Left ventricle myocardium inferior (tissue), 1 donor: ENCODE measurements around the gene NOL12. TPM values are rescaled to one million over a fixed set of nuclear protein-coding genes. Genes with fewer than 3 reads are reported as not detected.

ENCODE experiments used
- DNase-seq: peaks from one replicate; pipeline ENCODE4 v3.0.0-alpha.2; 2020
- H3K27ac ChIP-seq: fragments of 200-600 bp; replicated peaks from 2 replicates; pipeline ENCODE4 v1.8.0; 2021
- H3K27me3 ChIP-seq: fragments of 200-600 bp; 2 replicates; pipeline ENCODE4 v1.8.0; 2021; ENCODE audit warnings: low read depth
- H3K36me3 ChIP-seq: fragments of 200-600 bp; 2 replicates; pipeline ENCODE4 v1.8.0; 2021
- H3K4me1 ChIP-seq: fragments of 200-600 bp; 2 replicates; pipeline ENCODE4 v1.8.0; 2021
- H3K4me3 ChIP-seq: fragments of 200-600 bp; 2 replicates; pipeline ENCODE4 v1.8.0; 2021; ENCODE audit warnings: mild to moderate bottlenecking, moderate library complexity
- H3K9me3 ChIP-seq: fragments of 200-600 bp; replicated peaks from 2 replicates; pipeline ENCODE4 v1.8.0; 2021
- intact Hi-C: fragments of 100-400 bp; cut with micrococcal nuclease; formaldehyde crosslinking; loops from one replicate; pipeline ENCODE4 v1.11.0; 2022
- total RNA-seq: library from RNA; stranded (reverse); fragmentation: NEBNext Ultra II Directional; extraction: Animal tissue kit (Norgen Biotek cat#: 25700); gene quantifications from one replicate; pipeline ENCODE4 v1.2.1, GENCODE V29; 2021
- TF ChIP-seq, protein P1 (sequence below): fragments of 200-600 bp; IDR thresholded peaks from 2 replicates; pipeline ENCODE4 v1.8.0; 2021; ENCODE audit warnings: antibody characterized with exemption, mild to moderate bottlenecking, borderline replicate concordance
- donor health status: DM: no; HTN: yes; CAD: no; lungs with severe emphysema.

Gene NOL12
- total RNA-seq, 1 donor from 2014 or later = 12.8 TPM

DNA sequence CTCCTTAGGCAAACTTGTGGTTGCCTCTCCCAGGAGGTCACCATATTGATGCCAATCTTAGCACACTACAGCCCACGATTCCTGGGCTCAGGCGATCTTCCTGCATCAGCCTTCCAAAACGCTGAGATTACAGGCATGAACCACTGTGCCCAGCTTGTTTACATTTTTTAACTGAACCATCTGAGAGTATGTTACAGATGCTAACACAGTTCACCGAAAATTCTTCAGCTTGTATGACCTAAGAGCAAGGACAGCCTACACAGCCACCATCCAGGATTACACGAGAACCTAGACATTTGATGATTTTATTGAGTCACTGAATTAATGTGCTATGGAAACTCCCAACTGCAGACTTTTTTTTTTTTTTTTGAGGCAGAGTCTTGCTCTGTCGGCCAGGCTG lies 16.6 kb upstream of the NOL12 start:
- H3K27ac ChIP-seq = no peak overlapping the region
- TF ChIP-seq, protein P1, sequence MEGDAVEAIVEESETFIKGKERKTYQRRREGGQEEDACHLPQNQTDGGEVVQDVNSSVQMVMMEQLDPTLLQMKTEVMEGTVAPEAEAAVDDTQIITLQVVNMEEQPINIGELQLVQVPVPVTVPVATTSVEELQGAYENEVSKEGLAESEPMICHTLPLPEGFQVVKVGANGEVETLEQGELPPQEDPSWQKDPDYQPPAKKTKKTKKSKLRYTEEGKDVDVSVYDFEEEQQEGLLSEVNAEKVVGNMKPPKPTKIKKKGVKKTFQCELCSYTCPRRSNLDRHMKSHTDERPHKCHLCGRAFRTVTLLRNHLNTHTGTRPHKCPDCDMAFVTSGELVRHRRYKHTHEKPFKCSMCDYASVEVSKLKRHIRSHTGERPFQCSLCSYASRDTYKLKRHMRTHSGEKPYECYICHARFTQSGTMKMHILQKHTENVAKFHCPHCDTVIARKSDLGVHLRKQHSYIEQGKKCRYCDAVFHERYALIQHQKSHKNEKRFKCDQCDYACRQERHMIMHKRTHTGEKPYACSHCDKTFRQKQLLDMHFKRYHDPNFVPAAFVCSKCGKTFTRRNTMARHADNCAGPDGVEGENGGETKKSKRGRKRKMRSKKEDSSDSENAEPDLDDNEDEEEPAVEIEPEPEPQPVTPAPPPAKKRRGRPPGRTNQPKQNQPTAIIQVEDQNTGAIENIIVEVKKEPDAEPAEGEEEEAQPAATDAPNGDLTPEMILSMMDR = no peak
- H3K4me3 ChIP-seq = no peak overlapping the region
- no peak for DNase-seq
- peaks cover 19% of the 10 kb centered on the region for H3K36me3 ChIP-seq
- H3K4me1 ChIP-seq = peaks cover 30% of the 10 kb centered on the region
- no peaks in the 10 kb centered on the region for H3K27me3 ChIP-seq
- intact Hi-C loops = no loop called here
- no peaks in the 10 kb centered on the region for H3K9me3 ChIP-seq

GRCh38 chr22:37672206-37672919 lies 13.8 kb upstream of the NOL12 start:
- H3K27me3 ChIP-seq = no peaks in the 10 kb centered on the region
- H3K4me1 ChIP-seq = peaks cover 47% of the 10 kb centered on the region
- TF ChIP-seq, protein P1 = no peak
- no peak overlapping the region for H3K4me3 ChIP-seq
- peak overlapping the region; percentile 98 for H3K27ac ChIP-seq
- intact Hi-C loops = no loop called here
- H3K9me3 ChIP-seq = no peaks in the 10 kb centered on the region
- no peaks in the 10 kb centered on the region for H3K36me3 ChIP-seq
- DNase-seq = no peak

DNA sequence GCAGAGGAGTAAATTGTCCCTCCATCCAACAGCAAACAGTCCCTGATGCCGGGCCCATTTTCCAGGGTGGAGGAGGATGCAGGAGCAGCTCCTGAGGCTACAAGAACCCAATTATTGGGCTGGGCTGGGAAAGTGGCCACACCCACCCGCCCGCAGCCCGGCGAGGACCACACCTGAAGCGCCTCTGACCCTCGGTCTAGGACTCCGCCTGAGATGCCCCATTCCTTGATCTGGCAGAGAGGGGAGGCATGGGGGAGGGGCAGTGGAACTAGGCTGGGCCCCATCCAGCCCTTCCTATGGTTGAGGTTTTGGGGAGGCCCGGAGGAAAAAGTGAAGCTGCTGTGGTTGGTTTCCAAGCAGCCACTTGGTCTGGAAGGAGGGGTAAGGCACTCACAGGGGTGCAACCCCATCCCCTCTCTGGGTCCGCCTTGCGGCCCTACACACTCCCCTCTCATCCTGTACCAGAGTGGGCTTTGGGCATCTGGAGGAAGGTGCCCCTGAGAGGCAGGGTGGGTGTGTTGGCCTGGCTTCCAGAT lies 13.2 kb upstream of the NOL12 start:
- intact Hi-C loops = no loop called here
- peaks cover 4% of the 10 kb centered on the region for H3K36me3 ChIP-seq
- peak overlapping the region; percentile 98 for H3K27ac ChIP-seq
- no peak overlapping the region for H3K4me3 ChIP-seq
- TF ChIP-seq, protein P1 = no peak
- no peaks in the 10 kb centered on the region for H3K9me3 ChIP-seq
- DNase-seq = no peak
- H3K4me1 ChIP-seq = peaks cover 54% of the 10 kb centered on the region
- H3K27me3 ChIP-seq = no peaks in the 10 kb centered on the region

DNA sequence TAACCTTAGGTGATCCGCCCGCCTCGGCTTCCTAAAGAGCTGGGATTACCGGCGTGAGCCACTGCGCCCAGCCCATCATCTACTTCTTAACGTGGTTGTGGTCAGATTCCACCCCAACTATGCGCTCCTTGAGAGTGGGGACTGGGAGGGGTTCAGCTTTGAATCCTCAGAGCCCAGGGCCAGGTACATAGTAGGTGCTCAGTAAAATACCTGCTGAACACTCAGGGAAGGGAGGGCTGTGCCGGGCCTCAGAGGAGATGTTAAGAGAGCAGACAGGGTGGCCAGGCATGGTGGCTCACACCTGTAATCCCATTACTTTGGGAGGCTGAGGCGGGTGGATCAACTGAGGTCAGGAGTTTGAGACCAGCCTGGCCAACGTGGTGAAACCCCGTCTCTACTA lies 11.9 kb upstream of the NOL12 start:
- Histone ChIP-seq H3K4me3 (peak overlapping the region; percentile 78), H3K36me3 (peaks cover 17% of the 10 kb centered on the region), H3K4me1 (peaks cover 66% of the 10 kb centered on the region), H3K27me3 (no peaks in the 10 kb centered on the region), H3K9me3 (no peaks in the 10 kb centered on the region), H3K27ac (peak overlapping the region; percentile 98)
- intact Hi-C loops = no loop called here
- TF ChIP-seq, protein P1 = no peak
- no peak for DNase-seq

- intact Hi-C loops = no loop called here
- Histone ChIP-seq H3K36me3 (peaks cover 24% of the 10 kb centered on the region), H3K4me1 (peaks cover 70% of the 10 kb centered on the region), H3K4me3 (peak within 1 kb of the TSS; percentile 78), H3K27ac (peak within 1 kb of the TSS; percentile 98), H3K27me3 (no peaks in the 10 kb centered on the region), H3K9me3 (no peaks in the 10 kb centered on the region)
- TF ChIP-seq, protein P1 = peak; percentile 44
- DNase-seq = peak; percentile 98
Observed at GRCh38 chr22:37674951-37675929, 10.9 kb upstream of the NOL12 start, which contains the start of gene LGALS1. Gene LGALS1 (plus strand): TSS chr22:37675636. CDS start chr22:37675703, 67 bp downstream.
